Tibial nerve (tissue), 4 donors: ENCODE data around the gene RBP2.

Experiments
- EP300 ChIP-seq, 2 donors: sonication (generic); formaldehyde crosslinking; IDR thresholded peaks; one replicate each; pipeline ENCODE4 v1.6.1; 2017; ENCODE audit warnings: antibody characterized with exemption in 2 of 2, mild to moderate bottlenecking in 1 of 2
- TF ChIP-seq, protein P1 (sequence below), 5 experiments: fragments of 200-600 bp in 3 of 5; fragments of 450-650 bp in 2 of 5; sonication (generic) in 3 of 5; IDR thresholded peaks; one replicate each; pipeline ENCODE4 v1.5.1; 2016 to 2019; ENCODE audit warnings: antibody characterized with exemption in 5 of 5, mild to moderate bottlenecking in 3 of 5, moderate library complexity in 2 of 5

- no peak for TF ChIP-seq EP300 (IDR thresholded peaks at IDR 0.05)
- TF ChIP-seq, protein P1, sequence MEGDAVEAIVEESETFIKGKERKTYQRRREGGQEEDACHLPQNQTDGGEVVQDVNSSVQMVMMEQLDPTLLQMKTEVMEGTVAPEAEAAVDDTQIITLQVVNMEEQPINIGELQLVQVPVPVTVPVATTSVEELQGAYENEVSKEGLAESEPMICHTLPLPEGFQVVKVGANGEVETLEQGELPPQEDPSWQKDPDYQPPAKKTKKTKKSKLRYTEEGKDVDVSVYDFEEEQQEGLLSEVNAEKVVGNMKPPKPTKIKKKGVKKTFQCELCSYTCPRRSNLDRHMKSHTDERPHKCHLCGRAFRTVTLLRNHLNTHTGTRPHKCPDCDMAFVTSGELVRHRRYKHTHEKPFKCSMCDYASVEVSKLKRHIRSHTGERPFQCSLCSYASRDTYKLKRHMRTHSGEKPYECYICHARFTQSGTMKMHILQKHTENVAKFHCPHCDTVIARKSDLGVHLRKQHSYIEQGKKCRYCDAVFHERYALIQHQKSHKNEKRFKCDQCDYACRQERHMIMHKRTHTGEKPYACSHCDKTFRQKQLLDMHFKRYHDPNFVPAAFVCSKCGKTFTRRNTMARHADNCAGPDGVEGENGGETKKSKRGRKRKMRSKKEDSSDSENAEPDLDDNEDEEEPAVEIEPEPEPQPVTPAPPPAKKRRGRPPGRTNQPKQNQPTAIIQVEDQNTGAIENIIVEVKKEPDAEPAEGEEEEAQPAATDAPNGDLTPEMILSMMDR (IDR thresholded peaks at IDR 0.05): no peak
Measured at GRCh38 chr3:139517321-139518065, 41.2 kb upstream of the RBP2 start.
